HG02970 (cell line): ENCODE results near the gene C21orf91.

ENCODE experiments used
- ATAC-seq: cut with Tn5 transposase; IDR thresholded peaks from one replicate; pipeline ENCODE4 v1.9.1; 2021; ENCODE audit warnings: mild to moderate bottlenecking, moderate library complexity, moderate number of reproducible peaks; ENCODE audit not compliant: unreplicated experiment, low FRiP score

Gene C21orf91

DNA sequence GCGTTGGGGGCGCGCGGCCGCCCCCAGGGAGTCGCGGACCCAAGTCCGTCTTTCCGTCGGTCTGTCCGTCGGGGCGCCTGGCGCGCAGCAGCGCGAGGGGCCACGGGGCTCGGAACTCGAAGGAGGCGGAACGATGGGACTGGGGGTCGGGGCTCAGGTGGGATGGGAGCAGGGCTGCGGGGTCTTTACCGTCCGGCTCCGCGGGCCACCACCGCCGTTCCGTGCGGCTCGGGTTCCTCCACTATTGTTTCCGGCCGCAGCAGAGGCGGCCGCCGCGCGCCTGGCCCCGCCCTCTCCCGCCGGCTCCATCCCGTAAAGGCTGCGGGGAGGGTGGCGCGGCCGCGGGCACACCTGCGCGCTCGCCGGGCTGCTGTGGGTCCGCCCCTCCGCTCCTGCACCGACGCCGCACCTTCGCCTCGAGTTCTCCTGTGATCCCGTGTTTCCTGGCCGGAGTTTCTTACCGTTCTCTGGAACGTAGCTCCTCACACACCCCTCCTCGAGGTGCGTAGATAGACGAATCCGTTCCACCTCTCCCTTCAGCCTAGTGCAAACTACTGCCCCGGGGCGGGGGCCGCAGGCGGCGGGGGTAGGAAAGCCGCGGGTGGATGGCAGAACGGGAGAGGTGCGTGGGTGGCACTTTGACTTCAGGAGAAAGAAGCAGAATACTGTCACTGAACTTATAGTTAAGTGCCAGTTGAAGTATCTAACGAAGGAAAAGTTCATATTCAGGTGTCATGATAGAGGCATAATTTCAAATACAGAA, at the start of gene C21orf91:
Gene C21orf91 (minus strand): TSS at position 243 of the 763 bp plus-strand sequence. CDS start 1,038 bp downstream, outside the sequence.
- peak; percentile 94 for ATAC-seq

GRCh38 chr21:17866590-17866989, 47.4 kb upstream of the C21orf91 start:
- ATAC-seq = no peak

- ATAC-seq = no peak
Measured at GRCh38 chr21:17859661-17860060, 40.5 kb upstream of the C21orf91 start.

GRCh38 chr21:17858747-17859146, 39.6 kb upstream of the C21orf91 start:
- no peak for ATAC-seq

- no peak for ATAC-seq
Measured at GRCh38 chr21:17854745-17855144, 35.6 kb upstream of the C21orf91 start.

- no peak for ATAC-seq
Measured at GRCh38 chr21:17853393-17854275, 34.5 kb upstream of the C21orf91 start.

- ATAC-seq = peak; percentile 91
Measured at GRCh38 chr21:17848228-17848627, 29.1 kb upstream of the C21orf91 start.

DNA sequence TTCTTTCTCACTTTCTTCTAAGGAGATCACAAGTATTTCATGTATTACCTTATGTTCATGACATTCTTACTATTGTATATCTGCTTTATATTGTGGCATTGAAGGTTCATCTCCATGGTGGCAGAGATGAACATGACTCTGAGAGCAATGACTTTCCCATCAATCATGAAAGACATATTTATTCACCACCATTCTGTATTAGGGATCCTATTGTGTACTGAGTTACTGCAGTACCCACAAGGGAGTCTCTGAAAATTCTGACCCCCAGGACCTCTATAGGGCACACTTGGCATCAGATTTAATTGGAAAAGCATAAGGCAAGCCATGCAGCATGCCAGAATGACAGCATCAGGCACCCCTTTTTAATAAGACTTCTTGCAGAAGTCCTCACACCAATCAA, 21.9 kb upstream of the C21orf91 start:
- no peak for ATAC-seq

- ATAC-seq = no peak
Measured at GRCh38 chr21:17834639-17835354, 15.6 kb upstream of the C21orf91 start.

DNA sequence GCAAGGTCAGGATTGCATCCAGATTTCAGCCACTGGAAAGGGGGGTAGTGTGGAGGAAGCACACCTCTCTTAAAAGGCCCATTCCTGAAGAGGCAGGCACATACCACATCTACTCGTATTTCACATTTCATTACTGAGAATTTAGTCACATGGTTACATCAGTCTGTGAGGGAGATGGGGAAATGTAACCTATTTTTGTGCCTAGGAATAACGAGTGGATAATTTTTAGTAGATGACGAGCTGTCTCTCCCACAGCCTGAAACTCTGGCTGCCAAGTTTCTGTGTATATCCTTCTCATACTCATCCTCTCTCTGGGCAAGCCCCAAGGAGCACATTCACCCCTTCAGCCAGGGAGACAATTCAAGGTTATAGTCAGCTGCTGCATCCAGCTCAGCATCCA, 10.3 kb upstream of the C21orf91 start:
- no peak for ATAC-seq

GRCh38 chr21:17828223-17828622, 9.1 kb upstream of the C21orf91 start:
- no peak for ATAC-seq

GRCh38 chr21:17823846-17824245, 4.7 kb upstream of the C21orf91 start:
- ATAC-seq = no peak

DNA sequence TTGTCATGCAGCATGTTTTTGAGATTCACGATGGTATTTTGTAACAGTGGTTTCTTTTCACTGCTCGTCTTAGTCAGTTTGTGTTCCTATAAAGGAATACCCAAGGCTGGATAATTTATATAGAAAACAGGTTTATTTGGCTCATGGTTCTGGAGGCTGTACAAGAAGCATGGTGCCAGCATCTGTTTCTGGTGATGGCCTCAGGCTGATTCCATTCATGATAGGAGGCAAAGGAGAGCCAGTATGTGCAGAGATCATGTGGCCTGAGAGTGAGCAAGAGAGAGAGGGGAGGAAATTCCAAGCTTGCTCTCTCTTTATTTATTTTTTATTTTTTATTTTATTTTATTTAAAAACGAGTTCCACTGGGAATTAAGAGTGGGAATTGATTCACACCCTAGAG, 2.0 kb upstream of the C21orf91 start:
- no peak for ATAC-seq

- peak; percentile 47 for ATAC-seq
Measured at GRCh38 chr21:17819877-17820229, 697 bp upstream of the C21orf91 start.

GRCh38 chr21:17818186-17819113, 706 bp downstream of the C21orf91 start:
- ATAC-seq = peak; percentile 9

- ATAC-seq = no peak
Measured at GRCh38 chr21:17813353-17813752, 5.8 kb downstream of the C21orf91 start.

- no peak for ATAC-seq
Measured at GRCh38 chr21:17805966-17806365, 13.2 kb downstream of the C21orf91 start.

DNA sequence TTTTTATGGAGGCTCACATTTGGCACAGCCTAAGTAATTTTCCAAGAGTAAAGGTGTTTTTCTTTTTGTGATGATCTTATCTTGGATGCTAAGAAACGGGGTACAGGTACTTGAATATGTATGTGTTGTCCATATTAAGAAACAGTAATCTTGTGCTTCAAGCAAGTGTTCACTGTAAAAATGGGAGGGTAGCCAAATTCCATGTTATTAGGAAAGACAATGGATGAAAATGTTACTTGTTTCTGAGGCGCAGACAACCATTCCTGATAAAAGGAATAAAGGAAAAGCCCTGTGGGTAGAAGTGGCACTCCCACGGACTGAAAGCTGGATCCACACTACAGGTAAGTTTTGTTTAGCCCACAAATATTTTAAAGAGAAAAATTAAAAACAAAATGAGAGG, 15.6 kb downstream of the C21orf91 start:
- ATAC-seq = no peak

DNA sequence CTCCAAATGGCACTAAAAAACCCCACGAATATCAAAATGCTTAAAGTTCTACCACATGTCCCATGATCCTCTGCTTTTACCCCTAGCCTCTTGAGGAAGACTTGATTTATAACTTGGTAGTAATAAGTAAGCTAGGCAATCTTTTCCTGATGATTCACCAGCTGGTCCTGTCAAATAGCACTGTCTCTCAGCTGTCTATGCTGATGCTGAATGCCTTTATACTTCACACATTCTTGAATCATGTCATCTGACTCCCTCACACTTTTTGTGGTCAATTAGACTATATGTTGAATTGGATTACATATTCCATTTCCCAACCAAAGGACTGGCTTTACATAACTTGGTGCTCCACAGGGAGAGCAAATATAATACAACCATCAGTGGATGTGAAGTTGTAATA, 16.6 kb downstream of the C21orf91 start:
- ATAC-seq = no peak
